Measurements from ENCODE around the gene NFYA. TPM values are rescaled to one million over a fixed set of nuclear protein-coding genes. Genes with fewer than 3 reads are reported as not detected.

NFYA gene
- total and polyA plus RNA-seq, 2 of the 13 experiments (the other 11 are each of a cell fraction or from before 2014, with no cell fraction given): 16.0 to 22.9 TPM

DNA sequence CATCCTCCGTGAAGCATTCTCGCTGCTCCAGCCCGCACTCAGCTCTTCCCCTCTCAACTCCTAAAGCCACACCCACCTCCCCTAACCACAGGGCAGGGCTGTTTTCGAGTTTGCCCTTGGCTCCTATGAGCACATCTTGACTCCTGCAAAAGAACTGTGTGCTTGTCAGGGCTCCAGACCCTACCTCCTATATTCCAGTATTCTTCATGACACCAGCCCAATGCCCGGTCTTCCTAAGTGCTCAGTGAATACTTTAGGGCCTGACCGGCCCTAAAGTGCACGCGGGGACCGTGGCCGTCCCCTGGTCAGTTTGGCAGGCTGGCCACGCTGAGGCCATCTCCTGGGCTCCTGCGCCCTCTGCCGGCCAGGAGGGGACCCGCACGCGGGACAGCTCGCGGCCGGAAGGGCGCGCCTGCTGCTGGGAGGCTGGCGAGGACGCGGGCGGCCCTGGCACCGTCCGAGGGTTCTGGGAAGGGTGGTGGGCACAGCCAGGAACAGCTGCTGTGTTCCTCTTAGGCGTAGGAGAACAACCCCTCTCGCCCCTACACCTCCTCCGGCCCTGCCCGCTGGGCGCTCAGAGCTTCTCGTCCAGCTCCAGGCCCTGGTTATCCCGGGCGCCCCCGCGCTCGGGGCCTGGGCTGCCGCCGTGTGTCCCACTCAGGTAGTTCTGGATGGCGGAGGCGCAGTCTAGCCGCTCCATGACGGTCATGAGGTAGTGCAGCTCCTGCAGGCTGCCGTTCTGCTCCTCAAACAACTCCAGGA lies 44.8 kb upstream of the NFYA start:
- Histone ChIP-seq H3K79me2 (ENCODE audit: insufficient read depth, low read length) (no peaks in the 10 kb centered on the region), H3K27ac (ENCODE audit: extremely low read length, insufficient read depth, low read length) (no peak overlapping the region), H3K4me1 (ENCODE audit: insufficient read depth, low read length) (peaks cover 19% of the 10 kb centered on the region), H3K9me3 (ENCODE audit: low read length) (no peaks in the 10 kb centered on the region), H3K36me3 (replicated peaks in 1 of 2; ENCODE audit: control insufficient read depth in 1 of 2, insufficient read depth in 2 of 2, low read length in 2 of 2) (no peaks in the 10 kb centered on the region), H3K27me3 (ENCODE audit: control insufficient read depth in 1 of 2, insufficient read depth in 2 of 2, low read length in 2 of 2) (no peaks in the 10 kb centered on the region), H4K20me1 (ENCODE audit: insufficient read depth, low read length) (no peaks in the 10 kb centered on the region), H3K4me3 (replicated peaks in 1 of 3; ENCODE audit: insufficient read depth in 1 of 3, low read depth in 2 of 3, low read length in 3 of 3) (peak overlapping the region in 1 of 3 experiments; percentile 45; a peak in 1 of 6 replicates), H2AFZ (ENCODE audit: low read length) (no peak overlapping the region), H3K4me2 (ENCODE audit: low read depth, low read length) (peak overlapping the region; percentile 66), H3K9ac (ENCODE audit: insufficient read depth, low read depth, low read length) (0 out of 2 replicates have a peak overlapping the region, but pooled peaks have one; percentile 29)
- in situ Hi-C loops (cut with HindIII; ENCODE audit: extremely low pct_ligation_motif_present, low pct_unique_long_range_greater_than_20kb) (loop anchor here (25.0 kb wide), 1 partner anchor 691 kb away; no protein-coding TSS in a partner anchor), intact Hi-C loops (cut with micrococcal nuclease; ENCODE audit: unreplicated experiment) (loop anchor here (1.0 to 5.0 kb wide), 4 partner anchors 22 to 181 kb away; no protein-coding TSS in a partner anchor)
- peak; percentile 47 for DNase-seq (ENCODE audit: low spot score)
- FAIRE-seq: peak; percentile 18
- ChIA-PET CTCF (ENCODE audit: low intra/inter-chr PET ratio, low total read pairs) (interaction anchor here (0.8 to 3.0 kb wide), 8 partner anchors 22 to 203 kb away, joined by 3 to 56 read pairs (median 6); no protein-coding TSS in a partner anchor), POLR2A (interaction anchor here (0.9 to 1.6 kb wide), 6 partner anchors 13 to 44 kb away, joined by 3 to 7 read pairs (median 4); partner anchors contain the start of genes NFYA and OARD1)
- BruUV-seq (replicated peaks): no TSS peak
- 69% methylated on average over 25 of the region's 45 CpGs for WGBS (ENCODE audit: low lambda C conversion rate)
- peak; percentile 95 for ATAC-seq
- TF ChIP-seq RNF2 (conservative IDR thresholded peaks at IDR 0.05; ENCODE audit: low read depth): 0 out of 2 replicates have a peak, but pooled peaks have one; percentile 34
- TF ChIP-seq, protein P1, sequence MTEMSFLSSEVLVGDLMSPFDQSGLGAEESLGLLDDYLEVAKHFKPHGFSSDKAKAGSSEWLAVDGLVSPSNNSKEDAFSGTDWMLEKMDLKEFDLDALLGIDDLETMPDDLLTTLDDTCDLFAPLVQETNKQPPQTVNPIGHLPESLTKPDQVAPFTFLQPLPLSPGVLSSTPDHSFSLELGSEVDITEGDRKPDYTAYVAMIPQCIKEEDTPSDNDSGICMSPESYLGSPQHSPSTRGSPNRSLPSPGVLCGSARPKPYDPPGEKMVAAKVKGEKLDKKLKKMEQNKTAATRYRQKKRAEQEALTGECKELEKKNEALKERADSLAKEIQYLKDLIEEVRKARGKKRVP (CRISPR knock-in tag; IDR thresholded peaks at IDR 0.05): no peak
- TF ChIP-seq ZBTB20 (CRISPR knock-in tag; IDR thresholded peaks at IDR 0.05; ENCODE audit: borderline replicate concordance, low read depth): peak; percentile 87
- TF ChIP-seq ZNF350 (CRISPR knock-in tag; IDR thresholded peaks at IDR 0.05; ENCODE audit: borderline replicate concordance, low read depth): peak; percentile 44; the same call in 1 of the 2 replicates
- no peak for TF ChIP-seq NR3C1 (CRISPR knock-in tag; IDR thresholded peaks at IDR 0.05)
- TF ChIP-seq ZNF256 (CRISPR knock-in tag; conservative IDR thresholded peaks at IDR 0.05): 0 out of 2 replicates have a peak, but pooled peaks have one; percentile 46
- no peak; the same call in 1 of the 2 replicates for TF ChIP-seq ZNF670 (CRISPR knock-in tag; IDR thresholded peaks at IDR 0.05; ENCODE audit: borderline replicate concordance)
- peak; percentile 53; the same call in 1 of the 2 replicates for TF ChIP-seq MXD4 (CRISPR knock-in tag; IDR thresholded peaks at IDR 0.05)
- TF ChIP-seq MIXL1 (CRISPR knock-in tag; IDR thresholded peaks at IDR 0.05): peak; percentile 26; the same call in 1 of the 2 replicates
- no peak for TF ChIP-seq ZNF3 (CRISPR knock-in tag; IDR thresholded peaks at IDR 0.05)
- TF ChIP-seq ZNF781 (CRISPR knock-in tag; IDR thresholded peaks at IDR 0.05; ENCODE audit: borderline replicate concordance, not compliant biosample characterization): no peak
- TF ChIP-seq, protein P2, sequence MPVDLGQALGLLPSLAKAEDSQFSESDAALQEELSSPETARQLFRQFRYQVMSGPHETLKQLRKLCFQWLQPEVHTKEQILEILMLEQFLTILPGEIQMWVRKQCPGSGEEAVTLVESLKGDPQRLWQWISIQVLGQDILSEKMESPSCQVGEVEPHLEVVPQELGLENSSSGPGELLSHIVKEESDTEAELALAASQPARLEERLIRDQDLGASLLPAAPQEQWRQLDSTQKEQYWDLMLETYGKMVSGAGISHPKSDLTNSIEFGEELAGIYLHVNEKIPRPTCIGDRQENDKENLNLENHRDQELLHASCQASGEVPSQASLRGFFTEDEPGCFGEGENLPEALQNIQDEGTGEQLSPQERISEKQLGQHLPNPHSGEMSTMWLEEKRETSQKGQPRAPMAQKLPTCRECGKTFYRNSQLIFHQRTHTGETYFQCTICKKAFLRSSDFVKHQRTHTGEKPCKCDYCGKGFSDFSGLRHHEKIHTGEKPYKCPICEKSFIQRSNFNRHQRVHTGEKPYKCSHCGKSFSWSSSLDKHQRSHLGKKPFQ (CRISPR knock-in tag; IDR thresholded peaks at IDR 0.05; ENCODE audit: insufficient replicate concordance): no peak
- TF ChIP-seq FOSL1 (CRISPR knock-in tag; IDR thresholded peaks at IDR 0.05; ENCODE audit: borderline replicate concordance): 0 out of 2 replicates have a peak, but pooled peaks have one; percentile 16
- TF ChIP-seq HOXA7 (CRISPR knock-in tag; IDR thresholded peaks at IDR 0.05): no peak
- TF ChIP-seq HHEX (CRISPR knock-in tag; IDR thresholded peaks at IDR 0.05): no peak
- TF ChIP-seq ZNF333 (CRISPR knock-in tag; IDR thresholded peaks at IDR 0.05; ENCODE audit: borderline replicate concordance): no peak; the same call in 1 of the 2 replicates
- TF ChIP-seq ZNF83 (CRISPR knock-in tag; IDR thresholded peaks at IDR 0.05; ENCODE audit: borderline replicate concordance): no peak; the same call in 1 of the 2 replicates
- TF ChIP-seq ZNF121 (CRISPR knock-in tag; IDR thresholded peaks at IDR 0.05): no peak
- TF ChIP-seq THAP11 (CRISPR knock-in tag; IDR thresholded peaks at IDR 0.05): no peak
- TF ChIP-seq ATRX (CRISPR knock-in tag; IDR thresholded peaks at IDR 0.05; ENCODE audit: borderline replicate concordance): no peak
